GM21367 (cell line): ENCODE data around the gene EEF2K.
"Not testable (repeated sequence)": the region's sequence is repeated elsewhere in the genome, so short reads cannot be mapped to it uniquely, and the experiment has no call there.

Experiments
- ATAC-seq: cut with Tn5 transposase; IDR thresholded peaks from one replicate; pipeline ENCODE4 v1.9.1; 2021; ENCODE audit not compliant: unreplicated experiment

The EEF2K gene

DNA sequence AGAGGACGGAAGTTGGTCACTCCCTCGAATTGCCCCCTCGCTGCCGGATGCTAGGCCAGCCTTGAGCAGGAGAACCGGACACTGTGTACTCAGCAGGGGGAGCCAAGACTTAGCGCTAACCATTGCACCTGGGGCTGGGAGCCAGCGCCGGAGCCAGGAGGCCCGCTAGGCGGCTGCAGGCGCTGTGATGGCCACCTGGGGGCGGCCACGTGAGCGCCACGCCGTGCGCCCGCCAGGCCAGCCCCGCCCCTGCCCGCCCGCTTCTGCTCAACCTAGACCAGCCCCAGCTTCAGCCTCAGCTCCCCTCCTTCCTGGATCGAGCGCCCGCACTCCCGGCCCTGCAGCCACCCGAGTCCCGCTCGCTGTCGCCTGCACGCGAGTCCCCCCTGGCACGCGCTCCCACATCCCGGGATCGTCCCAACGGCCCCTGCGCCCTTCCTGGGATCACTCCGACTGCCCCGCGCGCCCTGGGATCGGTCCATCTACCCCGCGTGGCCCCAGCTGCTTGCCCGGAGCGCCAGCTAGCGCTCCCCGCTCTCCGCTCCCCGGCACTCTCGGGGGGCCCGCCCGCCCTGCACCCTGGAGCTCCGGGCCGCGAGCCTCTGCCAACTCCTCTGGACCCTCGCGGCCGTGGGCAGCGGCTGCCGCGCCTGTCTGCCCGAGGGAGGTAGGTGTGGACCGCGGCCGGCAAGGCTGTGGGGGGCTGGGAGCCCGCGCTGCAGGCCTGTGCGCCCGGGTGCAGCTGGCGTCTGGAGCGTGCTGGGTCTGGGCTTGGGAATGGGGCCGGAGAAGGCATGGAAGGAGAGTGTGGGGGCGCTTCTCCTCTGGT, at the start of gene EEF2K:
TSS of gene EEF2K (plus strand) at position 266 of the 829 bp plus-strand sequence. CDS start 19,452 bp downstream, outside the sequence.
- ATAC-seq: peak; percentile 69

DNA sequence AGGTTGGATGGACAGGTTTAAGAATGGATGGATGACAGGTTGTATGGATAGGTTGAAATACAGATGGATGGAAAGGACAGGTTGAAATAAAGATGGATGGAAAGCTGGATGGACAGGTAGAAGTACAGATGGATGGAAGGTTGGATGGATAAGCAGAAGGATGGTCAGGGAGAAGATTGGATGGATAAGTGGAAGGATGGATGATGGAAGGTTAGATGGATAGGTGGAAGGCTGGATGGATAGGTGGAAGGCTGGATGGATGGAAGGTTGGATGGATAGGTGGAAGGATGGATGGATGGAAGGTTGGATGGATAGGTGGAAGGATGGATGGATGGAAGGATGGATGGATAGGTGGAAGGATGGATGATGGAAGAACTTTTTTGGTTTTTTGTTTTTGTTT, 44.7 kb upstream of the EEF2K start:
- no peak for ATAC-seq

DNA sequence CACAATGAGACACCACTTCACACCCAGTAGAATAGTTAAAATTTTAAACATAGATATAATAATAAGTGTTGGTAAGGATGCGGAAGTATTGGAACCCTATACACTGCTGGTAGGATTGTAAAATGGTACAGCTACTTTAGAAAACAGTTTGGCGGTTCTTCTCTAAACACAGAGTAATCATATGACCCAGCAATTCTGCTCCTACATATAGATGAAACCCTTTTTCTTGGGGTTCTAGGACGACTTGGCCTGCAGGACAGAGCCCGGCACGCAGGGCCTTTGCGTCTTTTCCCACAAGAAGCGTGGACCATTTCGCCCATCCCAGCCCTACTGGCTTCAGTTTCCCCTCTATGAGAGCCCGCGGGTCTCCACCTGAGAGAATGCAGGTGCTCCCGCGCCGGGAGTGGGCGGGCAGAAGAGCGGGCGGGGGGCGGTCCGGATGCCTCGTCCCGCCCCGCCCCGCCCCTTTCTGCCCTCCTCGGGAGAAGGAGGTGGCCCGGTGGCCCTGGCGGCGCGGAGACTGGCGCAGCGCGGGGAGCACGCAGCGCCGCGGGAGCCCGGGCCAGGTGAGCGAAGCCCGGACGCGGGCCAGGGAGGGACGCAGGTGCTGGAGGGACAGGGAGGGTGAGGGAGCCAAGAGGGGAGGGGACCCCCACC, 44.0 kb upstream of the EEF2K start, which contains the start of gene SDR42E2:
TSS of gene SDR42E2 (plus strand) at position 508 of the 657 bp plus-strand sequence. CDS start 3,077 bp downstream, outside the sequence.
- no peak for ATAC-seq

DNA sequence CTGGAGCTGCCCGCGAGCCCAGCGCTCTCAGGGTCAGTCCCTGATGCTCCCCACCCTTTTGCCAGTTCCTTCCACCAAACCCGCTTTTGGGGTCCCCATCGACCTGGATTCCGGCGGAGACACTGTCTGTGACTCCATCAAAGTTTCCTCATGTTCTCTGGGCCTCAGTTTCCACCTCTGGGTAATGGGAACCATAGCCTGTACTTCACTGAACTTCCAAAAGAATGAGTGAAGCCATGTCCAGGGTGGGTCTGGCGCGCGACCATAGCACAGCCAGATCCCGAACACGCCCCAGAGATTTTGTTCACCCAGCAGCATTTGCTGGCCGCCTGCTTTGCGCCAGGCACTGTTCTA, 43.4 kb upstream of the EEF2K start:
- ATAC-seq: no peak

- no peak for ATAC-seq
These were observed 42.3 kb upstream of the EEF2K start for GRCh38 chr16:22163806-22164205.

DNA sequence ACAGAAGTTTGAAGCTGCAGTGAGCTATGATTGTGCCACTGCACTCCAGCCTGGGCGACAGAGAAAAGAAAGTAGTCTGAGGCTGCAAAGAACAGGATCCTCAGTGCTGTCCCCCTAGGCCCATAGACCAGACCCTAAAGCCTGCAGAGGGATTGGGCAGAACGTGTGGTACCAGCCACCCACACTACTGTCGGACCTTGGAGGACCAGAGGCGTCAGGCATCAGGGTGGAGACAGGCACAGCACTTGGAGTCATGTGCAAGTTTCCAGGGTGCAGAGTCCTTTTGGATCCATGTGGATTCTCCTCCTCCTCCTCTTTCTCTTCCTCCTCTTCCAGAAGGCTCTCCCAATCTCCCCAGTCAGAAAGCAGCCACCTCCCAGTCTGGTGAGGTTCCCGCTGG, 41.6 kb upstream of the EEF2K start:
- ATAC-seq: no peak

GRCh38 chr16:22165508-22166285, 40.4 kb upstream of the EEF2K start:
- no peak for ATAC-seq

DNA sequence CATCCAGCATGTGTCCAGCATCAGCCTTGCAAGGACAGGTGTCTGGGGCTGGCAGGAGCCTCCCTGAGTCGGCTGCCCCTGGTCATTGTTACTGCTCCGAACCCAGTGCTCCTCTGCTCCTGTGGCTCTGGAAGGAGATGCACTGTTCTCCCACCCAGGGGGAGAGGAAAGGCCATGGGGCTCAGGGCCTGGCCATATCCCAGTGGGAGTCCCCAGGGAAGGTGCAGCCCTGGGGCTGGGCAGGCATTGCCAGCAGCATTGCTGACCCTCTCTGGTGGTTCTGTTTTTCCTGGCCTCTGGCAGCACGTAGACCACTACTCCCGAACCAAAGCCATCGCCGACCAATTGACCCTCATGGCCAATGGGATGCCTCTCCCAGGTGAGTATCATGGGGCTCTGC, 34.1 kb upstream of the EEF2K start:
- ATAC-seq: no peak

- ATAC-seq: not testable (repeated sequence)
These were observed 33.4 kb upstream of the EEF2K start for GRCh38 chr16:22172642-22173041.

GRCh38 chr16:22174642-22175041, 31.4 kb upstream of the EEF2K start:
- ATAC-seq: no peak

- no peak for ATAC-seq
These were observed 27.8 kb upstream of the EEF2K start for GRCh38 chr16:22177968-22178930.

DNA sequence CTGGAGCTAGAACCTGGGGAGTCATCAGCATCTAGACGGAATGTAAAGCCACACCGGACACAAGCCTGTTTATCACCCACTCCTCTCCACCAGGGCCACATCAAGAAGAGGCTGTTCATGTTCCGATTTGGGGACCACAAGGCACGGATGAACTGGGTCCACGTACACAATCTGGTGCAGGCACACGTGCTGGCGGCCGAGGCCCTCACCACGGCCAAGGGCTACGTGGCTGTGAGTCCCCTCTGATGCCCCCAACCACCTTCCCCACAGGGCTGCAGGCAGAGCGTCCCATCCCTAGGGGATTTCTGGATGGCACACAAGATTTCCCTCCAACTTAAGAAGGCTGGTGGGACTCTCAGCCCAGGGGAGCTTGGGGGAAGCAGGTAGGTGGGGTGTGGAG, 24.7 kb upstream of the EEF2K start:
- no peak for ATAC-seq

DNA sequence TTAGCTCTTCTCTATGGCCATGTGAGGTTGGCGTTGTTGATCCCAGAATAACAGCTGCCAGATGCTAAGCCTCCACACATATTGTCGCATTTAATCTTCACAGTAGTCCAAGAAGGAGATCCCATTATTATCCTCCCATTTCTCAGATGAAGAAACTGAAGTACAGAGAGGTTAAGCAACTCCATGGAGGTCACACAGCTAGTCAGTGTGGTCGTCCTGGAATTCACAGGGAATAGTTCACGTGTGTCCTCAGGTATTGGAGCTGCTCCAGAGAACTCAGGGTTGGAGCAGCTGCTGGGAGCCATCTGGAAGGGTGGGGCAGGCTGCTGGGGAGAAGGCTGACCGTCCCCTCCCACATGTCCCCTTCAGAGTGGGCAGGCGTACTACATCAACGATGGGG, 24.2 kb upstream of the EEF2K start:
- no peak for ATAC-seq

- no peak for ATAC-seq
These were observed 22.7 kb upstream of the EEF2K start for GRCh38 chr16:22183335-22183734.

GRCh38 chr16:22183901-22184614, 22.0 kb upstream of the EEF2K start:
- ATAC-seq: no peak

GRCh38 chr16:22184615-22184968, 21.5 kb upstream of the EEF2K start:
- ATAC-seq: no peak

- no peak for ATAC-seq
These were observed 19.6 kb upstream of the EEF2K start for GRCh38 chr16:22186517-22186916.

DNA sequence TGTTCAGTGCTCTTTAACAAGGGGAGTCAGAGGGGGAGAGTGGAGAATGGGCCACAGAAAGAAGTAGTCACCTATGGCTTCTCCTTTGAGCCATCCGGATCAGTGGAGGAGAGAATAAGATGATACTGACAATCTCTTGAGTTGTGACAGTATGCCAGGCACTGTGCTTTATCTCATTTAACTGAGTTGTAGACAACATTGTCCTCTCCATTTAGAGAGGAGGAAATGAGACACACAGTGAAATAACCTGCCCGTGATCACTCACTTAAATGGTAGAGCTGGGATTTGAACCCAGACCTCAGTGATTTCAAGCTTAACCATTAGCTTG, 17.8 kb upstream of the EEF2K start:
- no peak for ATAC-seq

DNA sequence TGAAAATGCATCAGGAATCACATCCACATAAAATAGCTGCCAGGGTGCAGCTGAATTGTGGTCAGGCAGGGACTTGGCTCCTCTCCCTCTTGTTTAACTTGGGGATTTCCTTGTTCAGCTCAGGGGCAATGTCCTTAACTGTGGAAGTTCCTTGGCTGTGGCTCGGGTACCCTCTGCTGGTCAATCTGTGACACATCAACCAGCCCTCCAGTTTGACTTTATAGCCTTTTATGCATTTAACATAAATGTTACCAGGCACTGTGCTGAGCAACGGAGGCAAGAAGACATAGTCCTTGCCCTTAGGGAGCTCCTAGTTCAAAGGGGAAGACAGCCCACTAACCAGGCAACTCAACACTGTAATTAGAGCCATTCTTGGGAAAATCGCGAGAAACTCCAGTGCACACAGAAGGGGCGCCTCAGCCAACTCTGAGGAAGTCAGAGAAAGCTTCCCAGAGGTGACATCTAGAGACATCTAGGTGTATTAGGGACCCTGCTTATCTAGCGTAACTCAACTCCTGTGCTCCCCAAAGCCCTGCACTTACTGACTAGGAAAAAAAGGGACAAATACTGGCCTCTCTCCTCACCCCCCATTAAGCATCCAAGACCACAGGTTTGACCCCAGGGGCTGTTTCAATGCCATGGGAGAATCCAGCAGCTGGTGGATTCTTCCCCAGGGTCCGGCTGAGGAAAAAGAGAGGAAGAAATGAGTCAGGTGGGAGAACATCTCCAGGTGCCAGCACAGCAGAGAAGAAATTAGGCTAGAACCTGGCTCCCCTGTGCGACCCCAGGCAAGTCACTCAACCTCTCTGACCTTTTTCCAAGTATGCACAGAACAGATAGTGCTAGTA, 17.3 kb upstream of the EEF2K start:
- no peak for ATAC-seq
